Body of pancreas (tissue), 4 donors: Measurements from ENCODE around the gene EXOSC7. TPM values are rescaled to one million over a fixed set of nuclear protein-coding genes. Genes with fewer than 3 reads are reported as not detected.
"Not testable (repeated sequence)": the region's sequence is repeated elsewhere in the genome, so short reads cannot be mapped to it uniquely, and the experiment has no call there.

ENCODE experiments used
- ATAC-seq: fragments of 150-250 bp; one replicate; pipeline ENCODE4 v1.9.1; 2016
- DNase-seq, 4 donors: peaks; one replicate each; pipeline ENCODE4 v3.0.0-alpha.2; 2019
- H3K27ac ChIP-seq, 4 donors: fragments of 200-600 bp; sonication (generic); 1 replicate in 3 of 4; 2 replicates in 1 of 4; pipeline versions ENCODE4 v1.5.1 to v1.6.1; 2016 to 2019; ENCODE audit warnings: mild to moderate bottlenecking in 1 of 4, mixed read lengths in 1 of 4, moderate library complexity in 1 of 4
- H3K27me3 ChIP-seq, 2 donors: fragments of 200-600 bp; sonication (generic); one replicate each; pipeline ENCODE4 v1.6.0; 2016; ENCODE audit warnings: mild to moderate bottlenecking in 1 of 2
- H3K36me3 ChIP-seq, 2 donors: fragments of 200-600 bp; sonication (generic); replicated peaks in 1 of 2; 2 replicates each; pipeline ENCODE4 v1.5.1; 2016; ENCODE audit warnings: low read depth in 2 of 2; ENCODE audit not compliant: insufficient read depth in 1 of 2
- H3K4me1 ChIP-seq: fragments of 200-600 bp; sonication (generic); one replicate; pipeline ENCODE4 v1.6.0; 2016
- H3K4me3 ChIP-seq, 2 donors: fragments of 200-600 bp; sonication (generic); 1 replicate in 1 of 2; 2 replicates in 1 of 2; pipeline ENCODE4 v1.5.1; 2016 to 2019
- H3K9me3 ChIP-seq, 3 donors: fragments of 200-600 bp; sonication (generic); 1 replicate in 2 of 3; 2 replicates in 1 of 3; pipeline ENCODE4 v1.5.1; 2016
- POLR2A ChIP-seq, 3 donors: fragments of 450-650 bp; IDR thresholded peaks; one replicate each; pipeline ENCODE4 v1.6.1; 2016; ENCODE audit warnings: antibody characterized with exemption in 3 of 3, mild to moderate bottlenecking in 2 of 3
- WGBS, 2 donors: methylation state at CpG; one replicate each; pipeline ENCODE4 v1.1.5; 2017; 5-methylcytosine and 5-hydroxymethylcytosine counted together
- intact Hi-C: fragments of 100-400 bp; cut with DNase I; formaldehyde crosslinking; loops from one replicate; pipeline ENCODE4 v1.15.1; 2023
- total RNA-seq, 2 donors: library from RNA; depleted of rRNA; stranded (reverse); fragments of >200 nt; gene quantifications; one replicate each; pipeline ENCODE4 v1.1.0, GENCODE V29; 2016
- TF ChIP-seq, protein P1 (sequence below), 7 experiments: fragments of 450-650 bp in 4 of 7; fragments of 200-600 bp in 3 of 7; sonication (generic) in 3 of 7; IDR thresholded peaks; one replicate each; pipeline ENCODE4 v1.5.1; 2016 to 2019; ENCODE audit warnings: antibody characterized with exemption in 7 of 7

EXOSC7 gene
- total RNA-seq, 2 donors from 2014 or later, result 18.2 to 33.6 TPM

DNA sequence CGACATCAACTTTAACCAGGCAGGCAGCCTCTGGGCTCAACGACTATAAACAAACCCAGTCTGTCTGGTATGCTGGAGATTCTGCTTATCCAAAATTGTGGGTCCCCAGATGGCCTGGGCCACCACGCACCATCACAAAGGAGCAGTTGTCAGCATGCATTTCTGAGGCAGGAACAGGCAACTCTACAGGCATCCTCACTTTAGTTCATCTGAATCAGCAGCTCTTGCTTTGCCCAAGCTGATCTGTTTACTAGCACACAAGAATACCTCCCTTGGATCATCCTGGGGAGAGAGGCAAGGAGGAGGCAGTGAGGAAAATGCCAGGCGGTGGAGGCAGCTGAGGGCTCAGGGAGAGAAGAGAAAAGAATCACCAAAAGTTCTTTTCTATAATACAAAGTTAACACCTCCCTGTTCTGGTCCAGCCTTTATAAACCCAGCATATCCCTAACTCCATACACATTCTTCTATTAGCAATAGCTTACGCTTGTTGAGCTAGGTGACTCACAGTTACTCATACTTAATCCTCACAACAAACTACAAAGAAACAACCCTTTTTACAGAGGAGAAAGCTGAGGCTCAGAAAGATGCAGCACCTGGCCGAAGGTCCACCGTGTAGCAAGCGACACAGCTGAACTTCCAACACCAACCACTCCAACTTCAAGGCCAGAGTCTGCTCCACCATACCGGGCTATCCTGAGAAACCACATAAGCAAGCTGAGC is 33.7 kb upstream of the EXOSC7 start:
- Histone ChIP-seq H3K9me3 (no peaks in the 10 kb centered on the region), H3K27me3 (no peaks in the 10 kb centered on the region), H3K27ac (no peak overlapping the region), H3K4me1 (no peaks in the 10 kb centered on the region), H3K36me3 (peaks cover 0 to 12% of the 10 kb centered on the region in 2 donors), H3K4me3 (no peak overlapping the region)
- WGBS, 2 donors, result 89 to 91% methylated on average over 6 to 9 of the region's 9 CpGs
- no peak for ATAC-seq
- intact Hi-C loops, result no loop called here
- no peak for TF ChIP-seq POLR2A (IDR thresholded peaks at IDR 0.05)
- TF ChIP-seq, protein P1, sequence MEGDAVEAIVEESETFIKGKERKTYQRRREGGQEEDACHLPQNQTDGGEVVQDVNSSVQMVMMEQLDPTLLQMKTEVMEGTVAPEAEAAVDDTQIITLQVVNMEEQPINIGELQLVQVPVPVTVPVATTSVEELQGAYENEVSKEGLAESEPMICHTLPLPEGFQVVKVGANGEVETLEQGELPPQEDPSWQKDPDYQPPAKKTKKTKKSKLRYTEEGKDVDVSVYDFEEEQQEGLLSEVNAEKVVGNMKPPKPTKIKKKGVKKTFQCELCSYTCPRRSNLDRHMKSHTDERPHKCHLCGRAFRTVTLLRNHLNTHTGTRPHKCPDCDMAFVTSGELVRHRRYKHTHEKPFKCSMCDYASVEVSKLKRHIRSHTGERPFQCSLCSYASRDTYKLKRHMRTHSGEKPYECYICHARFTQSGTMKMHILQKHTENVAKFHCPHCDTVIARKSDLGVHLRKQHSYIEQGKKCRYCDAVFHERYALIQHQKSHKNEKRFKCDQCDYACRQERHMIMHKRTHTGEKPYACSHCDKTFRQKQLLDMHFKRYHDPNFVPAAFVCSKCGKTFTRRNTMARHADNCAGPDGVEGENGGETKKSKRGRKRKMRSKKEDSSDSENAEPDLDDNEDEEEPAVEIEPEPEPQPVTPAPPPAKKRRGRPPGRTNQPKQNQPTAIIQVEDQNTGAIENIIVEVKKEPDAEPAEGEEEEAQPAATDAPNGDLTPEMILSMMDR (IDR thresholded peaks at IDR 0.05), result no peak
- no peak for DNase-seq

DNA sequence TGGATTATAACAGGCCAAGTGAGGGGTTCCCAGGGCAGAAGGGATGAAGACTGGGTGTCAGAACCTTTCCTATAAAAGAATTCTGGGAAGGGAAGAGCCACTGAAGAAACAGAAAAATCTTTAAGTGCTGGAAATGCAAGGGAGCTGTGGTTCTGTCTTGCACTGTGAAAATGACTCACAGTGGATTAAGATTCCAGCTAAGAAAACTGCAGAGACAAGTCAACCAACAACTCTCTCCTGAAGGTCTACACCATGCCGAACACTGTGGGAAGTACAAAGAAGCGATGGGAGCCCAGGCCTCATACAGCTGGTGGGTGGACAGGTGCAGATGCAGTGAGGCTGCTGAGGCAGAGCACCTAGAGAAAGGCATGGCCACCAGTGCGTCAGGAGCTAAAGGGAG is 27.8 kb upstream of the EXOSC7 start:
- no peak overlapping the region for H3K4me3 ChIP-seq
- H3K27me3 ChIP-seq, result no peaks in the 10 kb centered on the region
- H3K27ac ChIP-seq, result no peak overlapping the region
- ATAC-seq (no peak), DNase-seq (no peak)
- no peaks in the 10 kb centered on the region for H3K4me1 ChIP-seq
- intact Hi-C loops, result no loop called here
- no peaks in the 10 kb centered on the region for H3K9me3 ChIP-seq
- whole genome bisulfite sequencing, 2 donors, result 87 to 94% methylated on average over 3 of the region's 3 CpGs
- peaks cover 0 to 2% of the 10 kb centered on the region in 2 donors for H3K36me3 ChIP-seq
- TF ChIP-seq, protein P1 (IDR thresholded peaks at IDR 0.05), result no peak
- TF ChIP-seq POLR2A (IDR thresholded peaks at IDR 0.05), result no peak

DNA sequence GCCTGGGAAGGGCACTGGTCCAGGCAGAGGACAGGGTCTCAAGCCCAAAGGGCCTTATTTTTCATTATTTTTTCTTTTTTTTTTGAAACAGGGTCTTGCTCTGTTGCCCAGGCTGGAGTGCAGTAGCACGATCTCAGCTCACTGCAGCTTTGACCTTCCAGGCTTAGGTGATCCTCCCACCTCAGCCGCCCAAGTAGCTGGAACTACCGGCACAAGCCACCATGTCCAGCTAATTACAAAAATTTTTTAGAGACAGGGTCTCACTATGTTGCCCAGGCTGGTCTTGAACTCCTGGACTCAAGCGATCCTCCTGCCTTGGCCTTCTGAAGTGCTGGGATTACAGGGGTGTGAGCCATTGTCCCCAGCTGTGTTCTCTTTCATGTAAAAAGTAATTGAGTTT is 26.3 kb upstream of the EXOSC7 start:
- intact Hi-C loops, H3K27me3 ChIP-seq, H3K9me3 ChIP-seq, ATAC-seq, H3K27ac ChIP-seq, H3K4me3 ChIP-seq, DNase-seq, H3K4me1 ChIP-seq, H3K36me3 ChIP-seq: not testable (repeated sequence)
- WGBS, 2 donors, result 98% methylated on average over 4 of the region's 4 CpGs

DNA sequence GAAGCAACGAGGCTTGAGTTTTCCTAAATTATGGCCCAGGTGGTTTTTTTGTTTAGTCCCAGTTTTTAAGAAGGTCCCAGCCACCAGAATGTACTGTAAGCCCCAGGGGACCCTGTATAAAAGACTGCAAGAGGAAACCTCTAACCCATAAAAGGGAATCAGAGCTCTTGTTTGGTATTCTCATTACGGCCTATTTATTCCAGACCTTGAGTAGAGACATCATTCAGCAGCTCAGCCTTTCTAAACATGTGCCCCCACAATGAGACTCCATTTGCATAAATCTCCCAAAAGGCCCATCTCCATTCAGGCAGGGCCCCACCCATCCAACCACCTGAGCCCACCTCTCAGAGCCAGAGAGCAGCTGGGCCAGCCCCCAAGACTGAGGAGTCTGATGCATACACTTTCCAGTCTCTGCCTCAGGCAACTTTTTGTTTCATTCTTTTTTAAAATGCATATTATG is 25.7 kb upstream of the EXOSC7 start:
- 86 to 95% methylated on average over 2 of the region's 2 CpGs for WGBS, 2 donors
- ATAC-seq, result no peak

DNA sequence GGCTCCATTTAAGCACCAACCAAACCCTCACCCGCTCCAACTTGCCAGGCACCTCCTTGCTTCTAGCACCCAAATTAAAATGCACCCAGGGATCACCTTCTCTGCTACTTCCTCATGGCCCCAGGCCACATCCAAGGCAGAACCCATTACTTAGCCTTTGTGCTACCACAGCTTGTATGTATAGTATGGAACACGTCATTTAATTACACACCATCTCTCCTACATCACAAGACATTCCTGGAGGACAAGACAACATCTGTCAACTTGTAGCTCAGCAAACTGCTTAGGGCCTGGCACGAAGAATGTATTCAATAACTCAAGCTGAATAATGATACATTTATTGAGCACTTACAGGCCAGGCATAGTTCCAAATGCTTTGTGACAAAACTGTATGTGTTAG is 23.4 kb upstream of the EXOSC7 start:
- H3K4me3 ChIP-seq, result no peak overlapping the region
- H3K9me3 ChIP-seq, result no peaks in the 10 kb centered on the region
- WGBS, 2 donors, result 86 to 87% methylated on average over 3 of the region's 3 CpGs
- no peaks in the 10 kb centered on the region for H3K36me3 ChIP-seq
- no peaks in the 10 kb centered on the region for H3K27me3 ChIP-seq
- TF ChIP-seq, protein P1 (IDR thresholded peaks at IDR 0.05), result no peak
- TF ChIP-seq POLR2A (IDR thresholded peaks at IDR 0.05), result no peak
- H3K4me1 ChIP-seq, result no peaks in the 10 kb centered on the region
- no peak for ATAC-seq
- H3K27ac ChIP-seq, result no peak overlapping the region
- intact Hi-C loops, result no loop called here
- DNase-seq, result no peak

More for the DNA sequence above, 25.7 kb upstream of the EXOSC7 start:
- H3K27me3 ChIP-seq, result no peaks in the 10 kb centered on the region
- no peak overlapping the region for H3K4me3 ChIP-seq
- no peak overlapping the region for H3K27ac ChIP-seq
- no peaks in the 10 kb centered on the region for H3K4me1 ChIP-seq
- DNase-seq, result no peak
- intact Hi-C loops, result no loop called here
- no peaks in the 10 kb centered on the region for H3K9me3 ChIP-seq
- TF ChIP-seq, protein P1 (IDR thresholded peaks at IDR 0.05), result no peak
- no peak for TF ChIP-seq POLR2A (IDR thresholded peaks at IDR 0.05)
- H3K36me3 ChIP-seq, result no peaks in the 10 kb centered on the region
